Heart right ventricle (tissue), 16 donors: Measurements from ENCODE around the gene TMPRSS3. TPM values are rescaled to one million over a fixed set of nuclear protein-coding genes. Genes with fewer than 3 reads are reported as not detected.
A peak's percentile ranks its signal among the peaks of the same experiment; 100 is the strongest.

Source experiments
- ATAC-seq, 8 donors: fragments of 200-7000 bp; cut with Tn5 transposase; one replicate each; pipeline ENCODE4 v1.9.1; 2020; ENCODE audit warnings: mild to moderate bottlenecking in 8 of 8, moderate library complexity in 8 of 8, moderate number of reproducible peaks in 1 of 8
- DNase-seq, 2 donors: peaks; one replicate each; pipeline ENCODE4 v3.0.0-alpha.2; 2020
- H3K27ac ChIP-seq, 10 donors: fragments of 200-600 bp; sonication (generic) in 2 of 10; one replicate each; pipeline versions ENCODE4 v1.5.0 to v1.8.0; 2020 to 2022; ENCODE audit warnings: mild to moderate bottlenecking in 3 of 10
- H3K27me3 ChIP-seq, 7 donors: fragments of 200-600 bp; one replicate each; pipeline ENCODE4 v1.8.0; 2021 to 2022; ENCODE audit warnings: mild to moderate bottlenecking in 2 of 7
- H3K36me3 ChIP-seq, 9 donors: fragments of 200-600 bp; sonication (generic) in 1 of 9; one replicate each; pipeline versions ENCODE4 v1.5.0 to v1.8.0; 2020 to 2022; ENCODE audit warnings: mild to moderate bottlenecking in 2 of 9
- H3K4me1 ChIP-seq, 9 donors: fragments of 200-600 bp; sonication (generic) in 1 of 9; one replicate each; pipeline versions ENCODE4 v1.5.0 to v1.8.0; 2020 to 2022; ENCODE audit warnings: mild to moderate bottlenecking in 4 of 9
- H3K4me3 ChIP-seq, 10 donors: fragments of 200-600 bp; sonication (generic) in 2 of 10; one replicate each; pipeline versions ENCODE4 v1.5.0 to v1.8.0; 2020 to 2022; ENCODE audit warnings: mild to moderate bottlenecking in 7 of 10, moderate library complexity in 2 of 10
- H3K9me3 ChIP-seq, 11 donors: fragments of 200-600 bp in 10 of 11; sonication (generic) in 2 of 11; one replicate each; pipeline versions ENCODE4 v1.5.0 to v1.8.0; 2013 to 2022; ENCODE audit warnings: mild to moderate bottlenecking in 2 of 11, control low read depth in 1 of 11, moderate library complexity in 1 of 11
- WGBS, 2 donors: extraction: QIAGEN DNeasy Blood & Tissue Kit; methylation state at CpG; one replicate each; pipeline ENCODE4 v1.1.7; 2013; ENCODE audit warnings: inconsistent platforms in 1 of 2; 5-methylcytosine and 5-hydroxymethylcytosine counted together
- intact Hi-C, 10 donors: fragments of 100-400 bp; cut with DNase I; formaldehyde crosslinking; loops; one replicate each; pipeline versions ENCODE4 v1.11.1 to v1.14.2; 2022
- polyA plus RNA-seq, 2 donors: library from polyadenylated mRNA; stranded (reverse); fragments of 200-250 nt; gene quantifications; one replicate each; pipeline ENCODE4 v1.2.3, GENCODE V29; 2013
- total RNA-seq, 10 donors: library from RNA; stranded (reverse); fragmentation: NEBNext Ultra II Directional in 3 of 10; extraction: Animal tissue kit (Norgen Biotek cat#: 25700) in 3 of 10; gene quantifications; one replicate each; pipeline versions ENCODE4 v1.2.1 to v1.2.4, GENCODE V29; 2021 to 2023
- TF ChIP-seq, protein P1 (sequence below), 9 donors: fragments of 200-600 bp; sonication (generic) in 2 of 9; IDR thresholded peaks; one replicate each; pipeline versions ENCODE4 v1.5.0 to v1.8.0; 2021 to 2022; ENCODE audit warnings: antibody characterized with exemption in 9 of 9, mild to moderate bottlenecking in 5 of 9, moderate library complexity in 1 of 9
- donor health status: Arrhythmogenic right ventricular cardiomyopathy.
- donor health status: ischemic (EF 13 %, LVEDD 7.1; RV severe dilation, severe dysfunction).
- donor health status: healthy with polysubstance abuse.
- donor health status: DM: no; HTN: yes; CAD: no.
- donor health status: DM: no; HTN: no; CAD: no.
- donor health status: ischemic (EF 25% LVEDD 6.9; RV normal size, moderate dysfunction).
- donor health status: ischemic (EF 25% LVEDD 5.7; RV mildly dilated, moderate dysfunction).
- donor health status: healthy.
- donor health status: DM: yes; HTN: yes; CAD: no.
- donor health status: Ischemic cardiomyopathy.
- donor health status: ischemic (EF 35%, LVEDD 5.7; RV mildly dilated, moderate dysfunction).
- donor health status: nonischemic (EF 11% LVEDD 7.7; RV severe dilation, severe dysfunction).
- donor health status: DM: yes; HTN: yes; CAD: no.
- donor health status: PGD.
- donor health status: ischemic (EF 29% LVEDD 5.4; RV normal size, mild dysfunction).
- donor health status: nonischemic (EF 23%, LVEDD 6.1; RV moderate dilation, normal function).

TMPRSS3 gene
- total and polyA plus RNA-seq, 12 donors = 0.01 to 1.0 (median 0.42) TPM; not detected in 9

DNA sequence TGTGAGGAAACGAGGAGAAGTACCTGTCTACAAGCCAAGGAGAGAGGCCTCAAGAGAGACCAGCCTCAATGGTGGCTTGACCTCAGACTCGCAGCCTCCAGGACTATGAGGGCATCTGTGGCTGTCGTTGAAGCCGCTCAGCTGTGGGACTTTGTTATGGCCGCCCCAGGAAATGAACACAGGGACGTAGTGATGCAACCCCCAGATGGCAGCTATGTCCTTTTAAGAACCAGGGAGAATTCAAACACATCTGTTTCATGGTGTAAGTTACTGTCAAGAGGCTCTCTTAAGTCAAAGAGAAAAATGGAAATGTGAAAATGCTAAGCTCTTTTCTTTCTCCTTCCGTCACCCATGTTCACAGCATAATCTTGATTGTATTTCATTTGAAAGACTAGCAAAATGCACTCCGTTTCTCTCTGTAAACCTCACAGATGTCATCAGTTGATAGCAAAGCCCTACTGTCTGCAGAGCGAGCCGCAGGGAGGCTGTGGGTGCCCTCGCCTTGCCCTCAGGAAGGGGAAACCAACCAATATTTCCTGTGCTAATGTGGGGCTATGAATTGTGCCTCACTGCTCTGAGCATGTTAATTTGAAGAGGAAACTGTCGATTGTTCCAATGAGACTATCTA is 29.2 kb upstream of the TMPRSS3 start:
- WGBS, 2 donors = 58 to 59% methylated on average over 12 of the region's 12 CpGs
- TF ChIP-seq, protein P1, sequence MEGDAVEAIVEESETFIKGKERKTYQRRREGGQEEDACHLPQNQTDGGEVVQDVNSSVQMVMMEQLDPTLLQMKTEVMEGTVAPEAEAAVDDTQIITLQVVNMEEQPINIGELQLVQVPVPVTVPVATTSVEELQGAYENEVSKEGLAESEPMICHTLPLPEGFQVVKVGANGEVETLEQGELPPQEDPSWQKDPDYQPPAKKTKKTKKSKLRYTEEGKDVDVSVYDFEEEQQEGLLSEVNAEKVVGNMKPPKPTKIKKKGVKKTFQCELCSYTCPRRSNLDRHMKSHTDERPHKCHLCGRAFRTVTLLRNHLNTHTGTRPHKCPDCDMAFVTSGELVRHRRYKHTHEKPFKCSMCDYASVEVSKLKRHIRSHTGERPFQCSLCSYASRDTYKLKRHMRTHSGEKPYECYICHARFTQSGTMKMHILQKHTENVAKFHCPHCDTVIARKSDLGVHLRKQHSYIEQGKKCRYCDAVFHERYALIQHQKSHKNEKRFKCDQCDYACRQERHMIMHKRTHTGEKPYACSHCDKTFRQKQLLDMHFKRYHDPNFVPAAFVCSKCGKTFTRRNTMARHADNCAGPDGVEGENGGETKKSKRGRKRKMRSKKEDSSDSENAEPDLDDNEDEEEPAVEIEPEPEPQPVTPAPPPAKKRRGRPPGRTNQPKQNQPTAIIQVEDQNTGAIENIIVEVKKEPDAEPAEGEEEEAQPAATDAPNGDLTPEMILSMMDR (IDR thresholded peaks at IDR 0.05) = no peak
- ATAC-seq (no peak), DNase-seq (no peak)
- no peaks in the 10 kb centered on the region for H3K36me3 ChIP-seq
- intact Hi-C loops = no loop called here
- peak overlapping the region in 1 of 10 donors; percentile 60 for H3K27ac ChIP-seq
- no peak overlapping the region for H3K4me3 ChIP-seq
- peaks cover 0 to 17% (median 0%) of the 10 kb centered on the region in 11 donors for H3K9me3 ChIP-seq
- peaks cover 0 to 34% (median 0%) of the 10 kb centered on the region in 9 donors for H3K4me1 ChIP-seq
- peaks cover 0 to 66% (median 29%) of the 10 kb centered on the region in 7 donors for H3K27me3 ChIP-seq

DNA sequence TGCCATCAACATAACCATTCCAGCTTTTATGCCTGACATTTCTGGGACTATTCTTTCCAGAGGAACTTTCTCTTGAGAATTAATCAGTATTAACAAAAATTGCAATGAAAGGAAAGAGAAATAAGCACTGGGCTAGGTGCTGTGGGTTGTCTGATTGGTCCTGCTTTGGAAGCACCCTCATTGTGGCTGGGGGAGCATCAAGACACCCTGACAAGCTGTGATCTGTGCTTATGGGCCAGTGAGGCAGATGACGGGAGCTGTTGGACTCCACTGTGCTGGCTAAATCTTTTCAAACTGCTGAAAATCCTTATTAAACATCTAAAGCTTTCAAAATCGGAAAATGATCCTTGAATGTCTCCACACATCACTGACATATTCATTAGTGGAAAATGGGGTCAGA is 27.8 kb upstream of the TMPRSS3 start:
- no peaks in the 10 kb centered on the region for H3K36me3 ChIP-seq
- H3K27ac ChIP-seq = no peak overlapping the region
- DNase-seq (no peak), ATAC-seq (no peak)
- TF ChIP-seq, protein P1 (IDR thresholded peaks at IDR 0.05) = no peak
- peaks cover 0 to 22% (median 0%) of the 10 kb centered on the region in 11 donors for H3K9me3 ChIP-seq
- H3K4me1 ChIP-seq = peaks cover 0 to 34% (median 0%) of the 10 kb centered on the region in 9 donors
- WGBS, 2 donors = 76 to 86% methylated on average over 2 of the region's 2 CpGs
- H3K27me3 ChIP-seq = peaks cover 0 to 67% (median 30%) of the 10 kb centered on the region in 7 donors
- intact Hi-C loops = no loop called here
- no peak overlapping the region for H3K4me3 ChIP-seq

DNA sequence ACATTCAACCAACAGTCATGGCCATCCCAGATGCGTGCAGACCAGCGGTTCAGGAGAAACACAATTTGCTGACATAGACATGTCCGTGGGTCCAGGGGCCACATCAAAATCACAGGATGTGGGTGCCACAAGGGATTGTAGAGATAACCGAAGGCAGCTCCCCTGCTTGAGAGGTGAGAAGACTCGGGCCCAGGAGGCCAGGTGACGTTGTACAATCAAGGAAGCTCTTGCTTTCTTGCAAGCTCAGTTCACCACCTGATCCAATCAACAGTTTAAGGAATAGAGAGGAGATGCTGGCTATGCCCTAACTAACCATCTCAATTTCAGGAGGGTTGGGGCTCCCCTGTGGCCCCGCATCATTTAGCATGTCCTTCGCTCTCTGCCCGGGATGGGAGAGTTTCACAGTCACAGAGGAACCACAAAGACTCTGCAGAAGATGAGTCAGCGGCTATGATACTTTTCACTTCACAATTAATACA is 27.4 kb upstream of the TMPRSS3 start:
- peaks cover 0 to 3% (median 0%) of the 10 kb centered on the region in 9 donors for H3K36me3 ChIP-seq
- no peak for DNase-seq
- no peak overlapping the region for H3K27ac ChIP-seq
- H3K4me3 ChIP-seq = no peak overlapping the region
- H3K27me3 ChIP-seq = peaks cover 0 to 69% (median 30%) of the 10 kb centered on the region in 7 donors
- ATAC-seq = no peak
- peaks cover 0 to 22% (median 0%) of the 10 kb centered on the region in 11 donors for H3K9me3 ChIP-seq
- peaks cover 0 to 34% (median 0%) of the 10 kb centered on the region in 9 donors for H3K4me1 ChIP-seq
- 78 to 80% methylated on average over 10 of the region's 10 CpGs for WGBS, 2 donors
- TF ChIP-seq, protein P1 (IDR thresholded peaks at IDR 0.05) = no peak
- intact Hi-C loops = no loop called here

DNA sequence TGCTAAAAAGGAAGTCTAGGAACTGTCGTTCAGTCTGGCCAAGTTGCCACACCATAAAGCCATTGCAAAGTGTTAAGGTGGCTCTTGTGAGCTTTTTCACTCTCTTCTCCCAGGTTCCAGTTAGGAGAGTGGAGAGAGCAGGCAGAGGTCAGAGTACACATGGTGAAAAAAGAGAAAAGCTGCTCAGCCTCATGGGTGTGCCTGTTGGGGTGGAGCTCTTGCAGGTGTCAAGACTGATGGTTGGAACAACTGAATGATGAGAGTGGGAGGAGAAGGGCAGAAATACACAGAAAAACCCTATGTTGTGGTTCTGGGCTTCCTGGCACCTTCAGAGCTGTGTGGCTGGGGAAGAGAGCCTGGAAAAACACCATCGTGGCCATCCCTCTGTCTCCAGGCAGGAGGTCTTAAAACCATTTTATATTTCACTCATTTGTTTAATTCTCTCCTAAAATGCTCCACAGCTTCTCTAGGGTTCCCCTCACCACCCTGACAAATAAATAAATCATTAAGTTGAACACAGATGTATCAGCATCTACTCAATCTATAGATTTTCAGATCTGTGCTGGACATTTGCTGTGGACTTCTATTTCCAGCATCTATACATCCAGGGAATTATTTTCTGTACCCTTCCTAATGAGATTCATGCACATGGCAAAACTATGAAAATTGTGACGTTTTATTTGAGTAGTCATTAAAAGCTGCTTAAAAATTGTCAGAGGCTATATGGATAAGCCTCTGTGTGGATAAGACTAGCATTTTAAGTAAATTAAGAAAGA is 25.4 kb upstream of the TMPRSS3 start:
- WGBS, 2 donors = 64 to 67% methylated on average over 3 of the region's 3 CpGs
- intact Hi-C loops = no loop called here
- TF ChIP-seq, protein P1 (IDR thresholded peaks at IDR 0.05) = no peak
- H3K27me3 ChIP-seq = peaks cover 0 to 58% (median 19%) of the 10 kb centered on the region in 7 donors
- H3K9me3 ChIP-seq = peaks cover 0 to 22% (median 0%) of the 10 kb centered on the region in 11 donors
- peaks cover 0 to 28% (median 0%) of the 10 kb centered on the region in 9 donors for H3K4me1 ChIP-seq
- no peak overlapping the region for H3K4me3 ChIP-seq
- no peak for DNase-seq
- ATAC-seq = no peak
- H3K36me3 ChIP-seq = peaks cover 0 to 6% (median 0%) of the 10 kb centered on the region in 9 donors
- no peak overlapping the region for H3K27ac ChIP-seq
